ENCODE measurements around the gene GRK3.

Gene GRK3

GRCh38 chr22:25712661-25713400 is 148.4 kb downstream of the GRK3 start:
- no peak for DNase-seq (ENCODE audit: low read depth)
- H3K4me3 ChIP-seq (ENCODE audit: low read depth, low read length), result no peak overlapping the region
- TF ChIP-seq, protein P1, sequence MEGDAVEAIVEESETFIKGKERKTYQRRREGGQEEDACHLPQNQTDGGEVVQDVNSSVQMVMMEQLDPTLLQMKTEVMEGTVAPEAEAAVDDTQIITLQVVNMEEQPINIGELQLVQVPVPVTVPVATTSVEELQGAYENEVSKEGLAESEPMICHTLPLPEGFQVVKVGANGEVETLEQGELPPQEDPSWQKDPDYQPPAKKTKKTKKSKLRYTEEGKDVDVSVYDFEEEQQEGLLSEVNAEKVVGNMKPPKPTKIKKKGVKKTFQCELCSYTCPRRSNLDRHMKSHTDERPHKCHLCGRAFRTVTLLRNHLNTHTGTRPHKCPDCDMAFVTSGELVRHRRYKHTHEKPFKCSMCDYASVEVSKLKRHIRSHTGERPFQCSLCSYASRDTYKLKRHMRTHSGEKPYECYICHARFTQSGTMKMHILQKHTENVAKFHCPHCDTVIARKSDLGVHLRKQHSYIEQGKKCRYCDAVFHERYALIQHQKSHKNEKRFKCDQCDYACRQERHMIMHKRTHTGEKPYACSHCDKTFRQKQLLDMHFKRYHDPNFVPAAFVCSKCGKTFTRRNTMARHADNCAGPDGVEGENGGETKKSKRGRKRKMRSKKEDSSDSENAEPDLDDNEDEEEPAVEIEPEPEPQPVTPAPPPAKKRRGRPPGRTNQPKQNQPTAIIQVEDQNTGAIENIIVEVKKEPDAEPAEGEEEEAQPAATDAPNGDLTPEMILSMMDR (IDR thresholded peaks at IDR 0.05; ENCODE audit: low read depth, low read length, missing control alignments), result no peak

- TF ChIP-seq, protein P1 (IDR thresholded peaks at IDR 0.05; ENCODE audit: low read depth, low read length, missing control alignments), result no peak
- H3K4me3 ChIP-seq (ENCODE audit: low read depth, low read length), result no peak overlapping the region
- no peak for DNase-seq (ENCODE audit: low read depth)
Measured at GRCh38 chr22:25714070-25714469, 149.6 kb downstream of the GRK3 start.

- TF ChIP-seq, protein P1 (IDR thresholded peaks at IDR 0.05; ENCODE audit: low read depth, low read length, missing control alignments), result no peak
- no peak for DNase-seq (ENCODE audit: low read depth)
- H3K4me3 ChIP-seq (ENCODE audit: low read depth, low read length), result no peak overlapping the region
Measured at GRCh38 chr22:25714739-25715138, 150.3 kb downstream of the GRK3 start.

DNA sequence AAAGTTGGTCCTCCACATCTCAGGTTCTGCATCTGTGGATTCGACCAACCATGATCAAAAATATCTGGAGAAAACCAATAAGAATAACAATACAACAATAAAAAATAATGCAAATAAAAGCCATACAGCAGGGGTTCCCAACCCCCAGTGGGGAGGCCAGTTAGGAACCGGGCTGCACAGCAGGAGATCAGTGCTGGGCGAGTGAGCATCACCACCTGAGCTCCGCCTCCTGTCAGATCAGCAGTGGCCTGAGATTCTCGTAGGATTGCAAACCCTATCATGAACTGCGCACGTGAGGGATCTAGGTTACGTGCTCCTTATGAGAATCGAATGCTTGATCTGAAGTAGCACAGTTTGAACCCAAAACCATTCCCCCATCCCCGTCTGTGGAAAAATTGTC is 152.2 kb downstream of the GRK3 start:
- no peak for DNase-seq (ENCODE audit: low read depth)
- no peak overlapping the region for H3K4me3 ChIP-seq (ENCODE audit: low read depth, low read length)
- TF ChIP-seq, protein P1 (IDR thresholded peaks at IDR 0.05; ENCODE audit: low read depth, low read length, missing control alignments), result no peak

- no peak overlapping the region for H3K4me3 ChIP-seq (ENCODE audit: low read depth, low read length)
- DNase-seq (ENCODE audit: low read depth), result no peak
- TF ChIP-seq, protein P1 (IDR thresholded peaks at IDR 0.05; ENCODE audit: low read depth, low read length, missing control alignments), result no peak
Measured at GRCh38 chr22:25718135-25718840, 153.8 kb downstream of the GRK3 start.

DNA sequence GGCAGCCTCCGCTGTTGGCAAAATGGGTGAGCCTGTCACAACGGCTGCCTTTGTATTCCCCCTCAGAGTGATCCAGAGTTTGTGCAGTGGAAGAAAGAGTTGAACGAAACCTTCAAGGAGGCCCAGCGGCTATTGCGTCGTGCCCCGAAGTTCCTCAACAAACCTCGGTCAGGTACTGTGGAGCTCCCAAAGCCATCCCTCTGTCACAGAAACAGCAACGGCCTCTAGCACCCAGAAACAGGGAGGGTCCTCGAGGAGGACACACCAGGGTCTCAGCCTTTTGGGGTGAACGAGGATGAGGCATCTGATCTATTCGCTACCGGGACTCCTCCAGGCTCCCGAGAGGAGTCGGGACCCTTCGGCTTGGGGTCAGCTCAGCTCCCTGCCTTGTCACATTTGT is 157.7 kb downstream of the GRK3 start:
- no peak for DNase-seq (ENCODE audit: low read depth)
- TF ChIP-seq, protein P1 (IDR thresholded peaks at IDR 0.05; ENCODE audit: low read depth, low read length, missing control alignments), result no peak
- H3K4me3 ChIP-seq (ENCODE audit: low read depth, low read length), result no peak overlapping the region
